HG03378 (cell line): ENCODE results near the gene TMCC3.
A peak's percentile ranks its signal among the peaks of the same experiment; 100 is the strongest.
"Not testable (repeated sequence)": the region's sequence is repeated elsewhere in the genome, so short reads cannot be mapped to it uniquely, and the experiment has no call there.

Experiments used
- ATAC-seq: cut with Tn5 transposase; IDR thresholded peaks from one replicate; pipeline ENCODE4 v1.9.1; 2021; ENCODE audit warnings: mild to moderate bottlenecking, moderate library complexity; ENCODE audit not compliant: unreplicated experiment

The TMCC3 gene

DNA sequence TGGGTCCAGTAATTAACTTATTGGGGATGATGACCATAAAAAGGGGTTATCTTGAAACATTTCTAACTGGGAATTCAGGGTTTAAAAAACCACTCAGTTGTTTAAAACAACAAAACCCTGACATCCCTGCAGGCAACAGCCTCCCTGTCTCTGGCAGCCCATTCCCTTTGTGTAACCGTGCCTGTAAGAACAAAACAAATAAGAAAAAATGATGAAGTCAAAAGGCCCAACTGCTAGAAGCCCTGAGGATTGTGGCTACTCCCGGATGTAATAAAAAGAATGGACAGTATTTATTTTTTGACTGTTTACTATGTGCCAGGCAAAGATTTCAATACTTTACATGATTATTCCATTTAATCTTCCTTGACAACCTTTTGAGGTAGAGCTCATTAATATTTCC lies 75.3 kb downstream of the TMCC3 start:
- ATAC-seq, result no peak

DNA sequence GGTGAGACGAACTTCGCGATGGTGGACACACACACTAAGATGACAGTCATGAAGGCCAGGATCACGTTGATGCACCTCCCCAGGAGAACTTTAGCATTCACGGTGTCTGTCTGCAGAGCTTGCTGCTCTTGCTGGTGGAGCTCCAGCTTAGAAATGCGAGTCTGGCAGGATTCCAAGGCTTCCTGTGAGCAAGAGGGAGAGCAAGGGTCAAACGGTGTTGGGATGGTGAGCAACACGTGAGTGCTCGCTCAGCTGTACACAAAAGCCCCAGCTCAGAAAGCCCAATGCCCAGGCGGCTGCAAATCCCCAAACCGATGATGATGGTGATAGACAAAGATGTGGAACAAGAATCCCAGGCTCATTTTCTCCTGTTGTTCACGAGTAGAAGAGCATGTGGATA lies 78.8 kb downstream of the TMCC3 start:
- ATAC-seq, result no peak

DNA sequence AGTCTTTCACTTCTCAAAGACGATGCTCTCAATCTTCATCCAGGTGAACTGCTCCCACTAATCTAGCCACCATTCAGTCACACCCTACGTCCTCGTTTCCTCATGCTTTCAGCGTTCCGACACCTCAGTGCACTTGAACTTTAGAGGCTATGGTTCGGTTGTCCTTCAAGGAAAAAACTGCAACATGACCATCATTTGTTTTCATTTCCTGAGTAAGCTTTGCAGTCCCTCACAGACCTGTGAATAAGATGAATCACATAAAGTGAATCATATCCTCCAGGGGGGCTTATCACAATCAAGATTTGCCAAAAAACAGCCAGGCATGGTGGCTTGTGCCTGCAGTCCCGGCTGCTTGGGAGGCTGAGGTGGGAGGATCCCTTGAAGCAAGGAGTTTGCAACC lies 80.2 kb downstream of the TMCC3 start:
- ATAC-seq, result no peak

GRCh38 chr12:94567761-94568160 lies 82.6 kb downstream of the TMCC3 start:
- no peak for ATAC-seq

GRCh38 chr12:94566345-94566744 lies 84.0 kb downstream of the TMCC3 start:
- ATAC-seq, result no peak

DNA sequence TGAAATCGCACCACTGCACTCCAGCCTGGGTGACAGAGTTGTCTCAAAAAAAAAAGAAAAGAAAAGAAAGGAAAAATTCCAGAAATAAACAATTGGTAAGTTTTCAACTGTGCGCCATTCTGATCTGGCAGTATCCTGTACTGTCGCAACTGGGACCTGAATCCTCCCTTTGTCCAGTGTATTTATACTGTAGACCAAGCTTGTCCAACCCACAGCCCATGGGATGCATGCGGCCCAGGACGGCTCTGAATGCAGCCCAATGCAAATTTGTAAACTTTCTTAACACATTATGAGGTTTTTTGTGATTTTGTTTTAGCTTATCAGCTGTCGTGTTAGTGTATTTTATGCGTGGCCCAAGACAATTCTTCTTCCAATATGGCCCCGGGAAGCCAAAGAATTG lies 84.7 kb downstream of the TMCC3 start:
- no peak for ATAC-seq

DNA sequence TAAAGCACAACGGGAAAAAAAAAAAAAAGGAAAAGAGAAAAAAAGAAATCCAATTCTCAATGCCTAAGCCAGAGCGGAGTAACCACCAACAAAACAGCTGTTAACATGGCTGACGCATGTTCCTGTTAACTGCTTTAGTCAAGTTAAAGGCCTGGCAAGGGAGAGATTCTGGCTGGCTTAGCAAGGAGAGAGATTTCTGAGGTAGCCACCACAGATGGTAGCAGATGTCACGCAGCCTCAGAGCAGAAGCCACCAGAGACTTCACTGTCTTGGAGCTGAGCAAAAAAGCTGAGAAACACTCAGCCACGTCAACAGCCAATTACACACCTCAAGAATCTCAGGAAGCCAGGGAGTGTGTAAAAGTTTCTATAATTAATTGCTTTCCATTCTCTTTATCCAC lies 87.1 kb downstream of the TMCC3 start:
- ATAC-seq, result no peak

DNA sequence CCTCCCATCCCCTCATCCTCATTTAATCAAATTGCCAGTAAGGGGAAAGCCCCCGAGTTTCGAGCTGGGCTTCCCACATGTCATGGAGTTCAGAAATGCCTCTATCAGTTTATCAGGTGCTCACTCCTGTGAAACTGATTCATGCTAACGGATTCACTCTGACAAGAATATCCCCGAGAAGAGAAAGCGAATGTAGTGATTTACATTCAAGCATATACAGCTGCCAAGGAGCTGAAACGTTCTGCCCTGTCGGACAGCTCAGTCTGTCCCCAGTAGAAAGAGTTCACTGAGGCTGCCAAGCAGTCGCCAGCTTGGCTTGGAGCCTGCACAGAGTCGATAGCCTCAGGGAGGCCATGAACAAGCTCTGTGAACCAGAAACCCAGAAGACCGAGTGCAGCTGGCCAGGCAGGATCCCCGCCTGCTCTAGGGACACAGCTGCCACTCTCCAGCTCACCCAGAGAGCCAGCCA lies 88.4 kb downstream of the TMCC3 start:
- peak; percentile 84 for ATAC-seq

DNA sequence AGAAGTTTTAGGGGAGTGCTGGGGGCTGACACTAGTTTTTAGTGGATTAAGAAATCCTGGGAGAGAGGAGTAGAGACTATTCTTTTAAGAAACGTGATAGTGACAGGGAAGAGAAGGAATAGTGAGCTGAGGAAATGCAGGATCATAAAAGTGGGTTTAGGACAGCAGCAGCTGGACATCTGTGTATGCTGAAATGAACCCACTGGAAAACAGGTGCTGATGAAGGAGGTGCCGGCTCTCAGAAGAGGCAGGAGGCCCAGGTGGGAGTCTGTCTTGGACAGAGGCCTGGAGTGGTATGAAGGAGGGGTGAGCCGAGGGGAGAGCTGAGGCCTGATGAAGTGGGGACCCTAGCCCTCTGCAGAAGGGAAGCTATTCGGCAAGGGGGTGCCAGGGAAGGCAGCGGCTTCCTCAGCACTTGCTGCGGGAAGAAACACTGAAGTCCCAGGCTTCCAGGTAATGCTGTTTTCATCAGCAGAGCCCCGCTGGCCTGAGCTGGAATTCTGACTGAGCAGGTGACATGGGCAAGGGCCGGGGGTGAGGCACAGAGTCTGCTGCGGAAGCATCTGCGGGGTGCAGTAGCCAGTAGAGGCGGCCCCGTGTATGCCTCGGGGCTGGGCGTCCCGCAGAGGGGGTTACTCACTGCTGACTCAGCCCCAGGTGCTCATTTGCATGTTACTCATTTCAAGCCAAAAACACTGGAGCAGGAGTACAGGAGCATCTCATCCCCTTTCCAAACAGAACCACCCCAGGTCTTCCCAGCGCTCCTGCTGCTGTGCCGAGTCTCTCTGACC lies 89.7 kb downstream of the TMCC3 start:
- peak; percentile 48 for ATAC-seq

GRCh38 chr12:94558612-94559011 lies 91.7 kb downstream of the TMCC3 start:
- ATAC-seq, result no peak

- no peak for ATAC-seq
Observed at GRCh38 chr12:94557746-94558295, 92.5 kb downstream of the TMCC3 start.

DNA sequence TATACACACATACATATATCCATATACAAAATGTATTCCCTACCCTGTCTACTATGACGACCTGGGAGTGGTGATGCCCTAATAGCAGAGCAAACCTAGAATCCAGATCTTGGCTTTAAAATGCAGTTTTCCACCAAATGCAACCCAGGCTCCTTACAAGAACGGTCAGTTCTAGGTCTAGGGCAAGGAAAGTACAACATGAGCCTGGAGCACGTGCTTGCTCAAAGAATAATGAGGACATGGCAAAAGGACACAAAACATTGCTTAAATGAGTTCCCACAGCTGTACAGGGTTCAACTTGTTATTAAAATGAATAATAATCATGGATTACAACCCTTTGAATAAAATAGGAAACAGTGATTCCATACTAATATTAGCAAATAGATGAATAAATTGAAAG lies 94.7 kb downstream of the TMCC3 start:
- no peak for ATAC-seq

DNA sequence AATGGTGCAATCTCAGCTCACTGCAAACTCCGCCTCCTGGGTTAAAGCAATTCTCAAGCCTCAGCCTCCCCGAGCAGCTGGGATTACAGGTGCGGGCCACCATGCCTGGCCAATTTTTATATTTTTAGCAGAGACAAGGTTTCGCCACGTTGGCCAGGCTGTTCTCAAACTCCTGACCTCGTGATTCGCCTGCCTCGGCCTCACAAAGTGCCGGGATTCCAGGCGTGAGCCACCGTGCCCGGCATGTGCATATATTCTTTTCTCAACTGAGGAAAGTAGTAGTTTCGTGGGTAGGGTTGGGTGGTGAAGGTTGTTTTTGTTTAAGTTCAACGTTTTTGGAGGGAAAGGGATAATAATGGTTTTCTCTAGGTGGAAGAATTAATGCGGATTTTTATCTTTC lies 96.5 kb downstream of the TMCC3 start:
- ATAC-seq, result no peak

DNA sequence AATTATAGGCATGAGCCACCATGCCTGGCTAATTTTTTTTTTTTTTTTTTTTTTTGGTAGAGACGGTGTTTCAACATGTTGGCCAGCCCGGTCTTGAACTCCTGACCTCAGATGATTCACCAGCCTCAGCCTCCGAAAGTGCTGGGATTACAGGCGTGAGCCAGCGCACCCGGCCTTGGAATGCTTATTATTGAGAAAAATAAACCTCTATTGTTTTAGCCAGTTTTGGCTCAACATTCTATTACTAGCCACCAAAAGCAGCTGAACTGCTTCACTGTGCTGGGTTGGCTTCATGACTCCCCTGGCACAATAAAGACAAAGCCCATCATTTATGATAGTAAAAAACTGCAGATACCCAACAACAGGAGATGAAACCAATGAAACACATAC lies 97.2 kb downstream of the TMCC3 start:
- ATAC-seq, result no peak

- ATAC-seq, result no peak
Observed at GRCh38 chr12:94551810-94552209, 98.5 kb downstream of the TMCC3 start.

- no peak for ATAC-seq
Observed at GRCh38 chr12:94550964-94551363, 99.4 kb downstream of the TMCC3 start.

DNA sequence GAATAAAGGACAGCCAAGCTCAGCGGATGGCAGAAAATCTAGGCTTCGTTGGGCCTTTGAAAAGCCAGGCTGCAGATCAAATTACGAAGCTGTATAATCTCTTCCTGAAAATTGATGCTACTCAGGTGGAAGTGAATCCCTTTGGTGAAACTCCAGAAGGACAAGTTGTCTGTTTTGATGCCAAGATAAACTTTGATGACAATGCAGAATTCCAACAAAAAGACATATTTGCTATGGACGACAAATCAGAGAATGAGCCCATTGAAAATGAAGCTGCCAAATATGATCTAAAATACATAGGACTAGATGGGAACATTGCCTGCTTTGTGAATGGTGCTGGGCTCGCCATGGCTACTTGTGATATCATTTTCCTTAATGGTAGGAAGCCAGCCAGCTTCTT lies 101.5 kb downstream of the TMCC3 start:
- ATAC-seq, result not testable (repeated sequence)

- peak; percentile 61 for ATAC-seq
Observed at GRCh38 chr12:94545935-94546771, 104.2 kb downstream of the TMCC3 start.

DNA sequence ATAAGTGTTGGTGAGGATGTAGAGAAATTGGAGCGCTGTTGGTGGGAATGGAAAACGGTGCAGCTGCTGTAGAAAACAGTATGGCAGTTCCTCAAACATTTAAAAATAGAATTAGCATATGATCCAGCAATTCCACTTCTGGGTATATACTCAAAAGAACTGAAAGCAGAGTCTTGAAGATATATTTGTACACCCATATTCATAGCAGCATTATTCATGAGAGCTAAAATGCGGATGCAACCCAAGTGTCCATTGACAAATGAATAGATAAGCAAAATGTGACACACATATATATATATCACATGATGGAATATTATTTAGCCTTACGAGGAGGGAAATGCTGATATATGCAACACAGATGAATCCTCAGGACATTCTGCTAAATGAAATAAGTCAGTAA lies 106.0 kb downstream of the TMCC3 start:
- no peak for ATAC-seq

DNA sequence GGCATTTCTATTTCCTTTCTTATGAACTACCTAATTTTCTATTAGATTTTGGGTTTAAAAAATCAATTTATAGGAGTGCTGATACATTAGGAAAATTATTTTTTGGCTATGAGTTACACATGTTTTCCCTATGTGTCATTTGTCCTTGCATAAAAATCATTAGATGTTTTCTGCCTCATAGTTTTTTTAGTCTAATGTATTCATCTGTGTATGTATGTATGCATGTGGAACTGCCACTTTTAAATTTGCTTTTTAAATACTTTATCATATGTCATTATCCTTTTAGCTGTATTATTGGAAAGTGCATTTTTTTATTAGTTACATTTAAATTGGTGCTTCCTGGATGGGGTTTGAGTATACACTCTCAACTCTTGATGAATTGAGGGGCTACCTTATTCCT lies 112.0 kb downstream of the TMCC3 start:
- ATAC-seq, result no peak

DNA sequence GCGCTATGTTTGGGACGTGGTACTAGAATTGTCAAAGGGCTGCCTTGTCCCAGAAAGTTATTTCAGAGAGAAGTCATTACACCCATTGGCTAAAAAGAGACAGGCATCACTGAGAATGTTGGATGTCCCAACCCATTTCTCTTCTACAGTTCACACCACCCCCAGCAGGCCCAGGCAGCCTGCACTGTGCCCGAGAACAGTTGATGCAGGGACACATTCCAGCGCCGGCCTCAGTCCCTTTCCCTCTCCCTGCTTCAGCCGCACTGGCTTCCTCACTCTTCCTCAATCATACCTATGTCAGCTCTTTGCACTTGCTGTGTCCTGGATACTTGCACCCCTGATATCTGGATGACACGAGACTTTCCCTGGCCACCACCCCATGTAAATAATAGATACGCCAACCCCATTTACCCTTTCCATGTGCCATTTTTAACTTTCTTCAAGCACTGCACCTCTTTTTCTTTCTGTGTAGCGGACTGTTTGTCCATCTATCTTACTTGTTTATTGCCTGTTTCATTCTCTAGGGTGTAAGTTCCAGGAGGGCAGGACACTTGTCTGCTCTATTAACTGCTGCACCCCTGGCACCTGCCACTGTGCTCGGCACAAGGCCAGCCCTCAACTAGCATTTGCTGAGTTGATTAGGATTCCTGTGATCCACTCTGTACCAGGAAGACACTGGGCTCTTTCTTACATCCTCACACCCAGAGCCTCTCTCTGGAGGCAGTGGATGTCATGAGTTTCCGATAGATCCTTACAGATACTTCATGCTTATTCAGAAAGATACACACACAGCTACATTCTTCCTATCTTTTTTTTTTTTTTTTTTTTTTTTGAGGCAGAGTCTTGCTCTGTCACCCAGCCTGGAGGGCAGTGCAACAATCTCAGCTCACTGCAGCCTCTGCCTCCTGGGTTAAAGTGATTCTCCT lies 114.1 kb downstream of the TMCC3 start:
- ATAC-seq, result no peak
